ENCODE data around the gene RFPL3. TPM values are rescaled to one million over a fixed set of nuclear protein-coding genes. Genes with fewer than 3 reads are reported as not detected.
"Not testable (repeated sequence)": the region's sequence is repeated elsewhere in the genome, so short reads cannot be mapped to it uniquely, and the experiment has no call there.

RFPL3 gene
- polyA plus RNA-seq, 1 donor from 2014 or later: not detected

DNA sequence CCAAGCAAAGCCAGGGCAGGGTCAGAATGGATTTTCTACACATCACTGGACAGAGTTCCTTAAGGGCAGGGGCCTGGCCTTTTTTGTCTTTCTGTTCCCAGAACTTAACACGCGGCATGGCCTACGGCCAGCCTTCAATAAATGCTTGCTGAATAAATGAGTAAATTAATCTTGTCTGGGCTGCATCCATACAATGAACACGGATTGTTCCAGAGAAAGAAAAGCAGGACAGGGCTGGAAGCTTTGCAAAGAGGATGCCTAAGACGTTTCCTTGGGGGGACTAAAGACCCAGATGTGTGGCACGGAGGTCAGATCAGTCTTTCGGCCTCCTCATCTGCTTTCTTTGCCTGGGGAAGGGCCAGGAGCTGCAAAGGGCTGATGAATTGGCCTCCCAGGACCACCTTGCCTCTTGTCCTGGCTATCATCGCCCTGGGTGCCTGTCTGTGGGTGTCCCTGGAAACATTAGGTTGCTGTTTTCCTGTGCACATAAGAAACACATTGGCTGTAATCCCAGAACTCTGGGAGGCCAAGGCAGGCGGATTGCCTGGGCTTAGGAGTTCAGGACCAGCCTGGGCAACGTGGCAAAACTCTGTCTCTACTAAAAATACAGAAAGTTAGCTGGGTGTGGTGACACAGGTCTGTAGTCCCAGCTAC, 20.8 kb upstream of the RFPL3 start:
- H3K27me3 ChIP-seq (ENCODE audit: insufficient read depth, low read depth, low read length): no peaks in the 10 kb centered on the region
- no peaks in the 10 kb centered on the region for H3K9me3 ChIP-seq (ENCODE audit: low read length)
- no peaks in the 10 kb centered on the region for H4K20me1 ChIP-seq (ENCODE audit: insufficient read depth)
- no peak for TF ChIP-seq MXI1 (conservative IDR thresholded peaks at IDR 0.05; ENCODE audit: poor library complexity, severe bottlenecking)
- TF ChIP-seq SMC3 (conservative IDR thresholded peaks at IDR 0.05; ENCODE audit: poor library complexity): no peak
- no peak for TF ChIP-seq TAF1 (IDR thresholded peaks at IDR 0.05; ENCODE audit: low read depth)
- TF ChIP-seq EZH2 (IDR thresholded peaks at IDR 0.05; ENCODE audit: borderline replicate concordance, insufficient read depth, low read length, poor library complexity, severe bottlenecking): no peak
- TF ChIP-seq RAD21 (conservative IDR thresholded peaks at IDR 0.05): no peak
- TF ChIP-seq, protein P1, sequence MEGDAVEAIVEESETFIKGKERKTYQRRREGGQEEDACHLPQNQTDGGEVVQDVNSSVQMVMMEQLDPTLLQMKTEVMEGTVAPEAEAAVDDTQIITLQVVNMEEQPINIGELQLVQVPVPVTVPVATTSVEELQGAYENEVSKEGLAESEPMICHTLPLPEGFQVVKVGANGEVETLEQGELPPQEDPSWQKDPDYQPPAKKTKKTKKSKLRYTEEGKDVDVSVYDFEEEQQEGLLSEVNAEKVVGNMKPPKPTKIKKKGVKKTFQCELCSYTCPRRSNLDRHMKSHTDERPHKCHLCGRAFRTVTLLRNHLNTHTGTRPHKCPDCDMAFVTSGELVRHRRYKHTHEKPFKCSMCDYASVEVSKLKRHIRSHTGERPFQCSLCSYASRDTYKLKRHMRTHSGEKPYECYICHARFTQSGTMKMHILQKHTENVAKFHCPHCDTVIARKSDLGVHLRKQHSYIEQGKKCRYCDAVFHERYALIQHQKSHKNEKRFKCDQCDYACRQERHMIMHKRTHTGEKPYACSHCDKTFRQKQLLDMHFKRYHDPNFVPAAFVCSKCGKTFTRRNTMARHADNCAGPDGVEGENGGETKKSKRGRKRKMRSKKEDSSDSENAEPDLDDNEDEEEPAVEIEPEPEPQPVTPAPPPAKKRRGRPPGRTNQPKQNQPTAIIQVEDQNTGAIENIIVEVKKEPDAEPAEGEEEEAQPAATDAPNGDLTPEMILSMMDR (IDR thresholded peaks at IDR 0.05; ENCODE audit: poor library complexity, severe bottlenecking): no peak
- no peak for TF ChIP-seq POLR2AphosphoS5 (IDR thresholded peaks at IDR 0.05)
- TF ChIP-seq EP300 (conservative IDR thresholded peaks at IDR 0.05; ENCODE audit: poor library complexity, severe bottlenecking): no peak
- TF ChIP-seq, protein P2, sequence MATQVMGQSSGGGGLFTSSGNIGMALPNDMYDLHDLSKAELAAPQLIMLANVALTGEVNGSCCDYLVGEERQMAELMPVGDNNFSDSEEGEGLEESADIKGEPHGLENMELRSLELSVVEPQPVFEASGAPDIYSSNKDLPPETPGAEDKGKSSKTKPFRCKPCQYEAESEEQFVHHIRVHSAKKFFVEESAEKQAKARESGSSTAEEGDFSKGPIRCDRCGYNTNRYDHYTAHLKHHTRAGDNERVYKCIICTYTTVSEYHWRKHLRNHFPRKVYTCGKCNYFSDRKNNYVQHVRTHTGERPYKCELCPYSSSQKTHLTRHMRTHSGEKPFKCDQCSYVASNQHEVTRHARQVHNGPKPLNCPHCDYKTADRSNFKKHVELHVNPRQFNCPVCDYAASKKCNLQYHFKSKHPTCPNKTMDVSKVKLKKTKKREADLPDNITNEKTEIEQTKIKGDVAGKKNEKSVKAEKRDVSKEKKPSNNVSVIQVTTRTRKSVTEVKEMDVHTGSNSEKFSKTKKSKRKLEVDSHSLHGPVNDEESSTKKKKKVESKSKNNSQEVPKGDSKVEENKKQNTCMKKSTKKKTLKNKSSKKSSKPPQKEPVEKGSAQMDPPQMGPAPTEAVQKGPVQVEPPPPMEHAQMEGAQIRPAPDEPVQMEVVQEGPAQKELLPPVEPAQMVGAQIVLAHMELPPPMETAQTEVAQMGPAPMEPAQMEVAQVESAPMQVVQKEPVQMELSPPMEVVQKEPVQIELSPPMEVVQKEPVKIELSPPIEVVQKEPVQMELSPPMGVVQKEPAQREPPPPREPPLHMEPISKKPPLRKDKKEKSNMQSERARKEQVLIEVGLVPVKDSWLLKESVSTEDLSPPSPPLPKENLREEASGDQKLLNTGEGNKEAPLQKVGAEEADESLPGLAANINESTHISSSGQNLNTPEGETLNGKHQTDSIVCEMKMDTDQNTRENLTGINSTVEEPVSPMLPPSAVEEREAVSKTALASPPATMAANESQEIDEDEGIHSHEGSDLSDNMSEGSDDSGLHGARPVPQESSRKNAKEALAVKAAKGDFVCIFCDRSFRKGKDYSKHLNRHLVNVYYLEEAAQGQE (IDR thresholded peaks at IDR 0.05; ENCODE audit: borderline replicate concordance): no peak
- no peaks in the 10 kb centered on the region for H3K36me3 ChIP-seq (ENCODE audit: insufficient read depth, low read length)
- H3K4me3 ChIP-seq (ENCODE audit: low read length): no peak overlapping the region
- H3K9me2 ChIP-seq (ENCODE audit: insufficient read depth, low read length): no peaks in the 10 kb centered on the region
- no peaks in the 10 kb centered on the region for H3F3A ChIP-seq (ENCODE audit: insufficient read depth, low read length, poor library complexity, severe bottlenecking)
- H2AFZ ChIP-seq (ENCODE audit: low read depth, low read length): no peak overlapping the region
- no peak overlapping the region for H3K4me2 ChIP-seq (ENCODE audit: low read length)
- no peaks in the 10 kb centered on the region for H3K79me2 ChIP-seq (replicated peaks; ENCODE audit: insufficient read depth, low read length)
- H3K9ac ChIP-seq (ENCODE audit: low read length): no peak overlapping the region
- no peak overlapping the region for H3K27ac ChIP-seq (ENCODE audit: low read length)

DNA sequence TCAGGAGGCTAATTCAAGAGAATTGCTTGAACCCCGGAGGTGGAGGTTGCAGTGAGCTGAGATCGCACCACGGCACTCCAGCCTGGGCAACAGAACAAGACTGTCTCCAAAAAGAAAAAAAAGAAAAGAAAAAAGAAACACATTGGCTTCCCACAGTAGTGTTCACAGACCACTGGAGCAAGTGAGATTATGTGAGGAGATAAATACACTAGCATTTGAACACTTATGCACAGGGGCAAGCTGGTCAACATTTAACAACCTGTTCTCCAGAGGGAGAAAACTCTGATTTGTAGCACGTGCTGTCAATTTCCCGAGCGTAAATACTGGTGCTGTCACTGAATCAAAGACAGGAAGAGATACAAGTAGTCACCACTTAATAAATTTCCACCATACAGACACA, 20.2 kb upstream of the RFPL3 start:
- not testable (repeated sequence) for H3K9ac ChIP-seq (ENCODE audit: low read length); H3K9me3 ChIP-seq (ENCODE audit: low read length); H3K79me2 ChIP-seq (replicated peaks; ENCODE audit: insufficient read depth, low read length); H3K36me3 ChIP-seq (ENCODE audit: insufficient read depth, low read length); H3K27me3 ChIP-seq (ENCODE audit: insufficient read depth, low read depth, low read length); H3K4me3 ChIP-seq (ENCODE audit: low read length); H3K4me2 ChIP-seq (ENCODE audit: low read length); H4K20me1 ChIP-seq (ENCODE audit: insufficient read depth); H3K27ac ChIP-seq (ENCODE audit: low read length); H3F3A ChIP-seq (ENCODE audit: insufficient read depth, low read length, poor library complexity, severe bottlenecking); H3K9me2 ChIP-seq (ENCODE audit: insufficient read depth, low read length); H2AFZ ChIP-seq (ENCODE audit: low read depth, low read length)

DNA sequence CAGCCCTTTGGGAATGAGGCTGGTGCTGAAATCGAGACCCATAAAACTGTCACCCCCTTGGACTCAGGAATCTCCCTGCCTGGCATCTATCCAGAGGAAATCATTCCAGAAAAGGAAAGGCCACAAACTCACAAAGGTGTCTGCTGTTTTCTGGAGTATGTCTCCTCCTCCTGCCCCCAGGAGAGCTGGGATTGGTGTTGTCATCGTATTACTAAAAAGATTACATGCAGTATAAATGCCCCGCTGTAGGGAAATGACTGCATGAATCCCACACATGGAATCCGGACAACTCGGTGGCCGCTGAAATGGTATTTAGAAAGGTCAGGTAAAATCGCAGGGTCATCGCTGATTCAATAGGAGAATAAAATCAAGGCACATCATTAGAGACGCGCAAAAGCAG, 18.9 kb upstream of the RFPL3 start:
- no peak overlapping the region for H2AFZ ChIP-seq (ENCODE audit: low read depth, low read length)
- TF ChIP-seq TAF1 (IDR thresholded peaks at IDR 0.05; ENCODE audit: low read depth) (no peak), SMC3 (conservative IDR thresholded peaks at IDR 0.05; ENCODE audit: poor library complexity) (no peak), POLR2AphosphoS5 (IDR thresholded peaks at IDR 0.05) (no peak), MXI1 (conservative IDR thresholded peaks at IDR 0.05; ENCODE audit: poor library complexity, severe bottlenecking) (no peak), EZH2 (IDR thresholded peaks at IDR 0.05; ENCODE audit: borderline replicate concordance, insufficient read depth, low read length, poor library complexity, severe bottlenecking) (no peak), RAD21 (conservative IDR thresholded peaks at IDR 0.05) (no peak)
- TF ChIP-seq, protein P1 (IDR thresholded peaks at IDR 0.05; ENCODE audit: poor library complexity, severe bottlenecking): no peak
- TF ChIP-seq, protein P2 (IDR thresholded peaks at IDR 0.05; ENCODE audit: borderline replicate concordance): no peak
- no peaks in the 10 kb centered on the region for H3K79me2 ChIP-seq (replicated peaks; ENCODE audit: insufficient read depth, low read length)
- H3K27me3 ChIP-seq (ENCODE audit: insufficient read depth, low read depth, low read length): no peaks in the 10 kb centered on the region
- H3K27ac ChIP-seq (ENCODE audit: low read length): no peak overlapping the region
- no peak overlapping the region for H3K4me3 ChIP-seq (ENCODE audit: low read length)
- H3K9ac ChIP-seq (ENCODE audit: low read length): no peak overlapping the region
- no peaks in the 10 kb centered on the region for H3K36me3 ChIP-seq (ENCODE audit: insufficient read depth, low read length)
- no peaks in the 10 kb centered on the region for H3F3A ChIP-seq (ENCODE audit: insufficient read depth, low read length, poor library complexity, severe bottlenecking)
- H3K9me2 ChIP-seq (ENCODE audit: insufficient read depth, low read length): no peaks in the 10 kb centered on the region
- H3K9me3 ChIP-seq (ENCODE audit: low read length): no peaks in the 10 kb centered on the region
- no peak overlapping the region for H3K4me2 ChIP-seq (ENCODE audit: low read length)
- H4K20me1 ChIP-seq (ENCODE audit: insufficient read depth): no peaks in the 10 kb centered on the region
